MCF 10A (cell line): Measurements from ENCODE around the gene FNIP2. TPM values are rescaled to one million over a fixed set of nuclear protein-coding genes. Genes with fewer than 3 reads are reported as not detected.

Source experiments
- BruUV-seq: library from RNA; stranded (reverse); fragments of 400-500 nt; replicated peaks from 2 replicates; lab custom pipeline; 2021; lab: Mats Ljungman, UMichigan
- CTCF ChIA-PET: fragments of 300-600 bp; sonication (Branson Sonifier 250); formaldehyde crosslinking; extraction: SDS; loops from one replicate; lab custom pipeline; 2021; ENCODE audit warnings: antibody characterized with exemption, inconsistent platforms; lab: Yijun Ruan, JAX
- POLR2A ChIA-PET: fragments of 300-600, 350-650 bp; sonication (Branson Sonifier 250); formaldehyde crosslinking; extraction: SDS; loops from one replicate; lab custom pipeline; 2020; ENCODE audit warnings: antibody characterized with exemption, inconsistent platforms; lab: Yijun Ruan, JAX
- DNase-seq: peaks from one replicate; pipeline ENCODE4 v3.0.0-alpha.2; 2018; ENCODE audit not compliant: unreplicated experiment
- H3K27ac Mint-ChIP-seq: one replicate; pipeline ENCODE4 v1.8.0; 2022; ENCODE audit warnings: mild to moderate bottlenecking, low read depth, mixed read lengths; ENCODE audit not compliant: unreplicated experiment
- H3K27me3 Mint-ChIP-seq: one replicate; pipeline ENCODE4 v1.8.0; 2022; ENCODE audit warnings: mixed read lengths; ENCODE audit not compliant: insufficient read depth, unreplicated experiment
- H3K36me3 Mint-ChIP-seq: one replicate; pipeline ENCODE4 v1.8.0; 2022; ENCODE audit warnings: mild to moderate bottlenecking, moderate library complexity, mixed read lengths; ENCODE audit not compliant: insufficient read depth, unreplicated experiment
- H3K4me1 Mint-ChIP-seq: one replicate; pipeline ENCODE4 v1.8.0; 2022; ENCODE audit warnings: mixed read lengths; ENCODE audit not compliant: insufficient read depth, unreplicated experiment
- H3K4me3 Mint-ChIP-seq: one replicate; pipeline ENCODE4 v1.8.0; 2022; ENCODE audit warnings: mild to moderate bottlenecking, moderate library complexity, mixed read lengths; ENCODE audit not compliant: unreplicated experiment
- H3K9me3 Mint-ChIP-seq: one replicate; pipeline ENCODE4 v1.8.0; 2022; ENCODE audit warnings: mixed read lengths; ENCODE audit not compliant: unreplicated experiment
- CTCF ChIP-seq: fragments of 200-600 bp; IDR thresholded peaks from one replicate; pipeline ENCODE4 v1.8.0; 2022; ENCODE audit warnings: antibody characterized with exemption, mild to moderate bottlenecking; ENCODE audit not compliant: unreplicated experiment
- intact Hi-C: fragments of 100-400 bp; cut with micrococcal nuclease; formaldehyde crosslinking; loops from 2 replicates; pipeline ENCODE4 v1.14.1; 2022
- total RNA-seq: library from RNA; stranded (reverse); gene quantifications from 2 replicates; pipeline ENCODE4 v1.2.3, GENCODE V29; 2022

The FNIP2 gene
- total RNA-seq, 1 experiment from 2014 or later: 6.4 TPM

DNA sequence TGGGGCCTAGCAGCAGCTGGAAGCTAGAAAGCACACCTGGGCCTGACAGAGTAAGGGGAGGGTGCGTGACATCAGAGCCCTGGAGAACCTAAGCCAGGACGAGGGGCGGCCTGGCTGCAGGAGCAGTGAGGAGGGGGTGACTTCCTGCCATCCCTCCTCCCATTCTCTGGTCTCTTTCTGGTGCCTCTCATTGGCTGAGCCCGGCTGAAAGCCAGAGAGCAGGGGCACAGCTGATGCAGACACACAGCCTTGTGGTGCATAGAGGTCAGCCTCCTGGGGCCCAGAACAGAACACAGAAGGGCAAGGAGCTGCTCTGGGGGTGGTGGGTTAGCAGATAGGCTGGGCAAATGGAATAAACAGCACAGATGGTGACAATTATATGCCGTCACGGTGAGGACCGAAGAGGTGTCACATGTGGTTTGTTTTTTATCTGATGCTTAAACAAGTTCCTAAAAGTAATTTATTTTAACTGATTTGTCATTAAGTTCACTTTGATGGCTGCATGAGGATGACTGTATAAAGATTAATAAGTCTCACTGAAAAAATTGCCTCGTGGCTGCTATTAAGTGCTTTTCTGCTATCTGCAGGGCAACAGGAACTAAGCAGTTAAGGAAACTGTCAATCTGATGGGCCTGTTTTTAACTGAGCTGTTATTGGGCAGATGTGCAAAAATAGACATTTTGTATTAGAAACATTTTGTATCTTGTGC, 102.0 kb downstream of the FNIP2 start:
- POLR2A ChIA-PET: interaction anchor here (0.6 kb wide), 1 partner anchor 126 kb away, joined by 3 read pairs; no protein-coding TSS in a partner anchor

GRCh38 chr4:158871335-158871724, 102.5 kb downstream of the FNIP2 start:
- DNase-seq: no peak
- peaks cover 24% of the 10 kb centered on the region for H3K36me3 Mint-ChIP-seq
- peaks cover 10% of the 10 kb centered on the region for H3K4me1 Mint-ChIP-seq
- intact Hi-C loops: loop anchor here (5.0 kb wide), 2 partner anchors 231 to 306 kb away; partner anchors contain the start of gene RAPGEF2
- H3K27ac Mint-ChIP-seq: no peak overlapping the region
- no TSS peak for BruUV-seq
- POLR2A ChIA-PET: interaction anchor here (0.6 kb wide), 1 partner anchor 180 kb away, joined by 3 read pairs; no protein-coding TSS in a partner anchor
- H3K9me3 Mint-ChIP-seq: no peaks in the 10 kb centered on the region
- CTCF ChIA-PET: interaction anchor here (0.5 kb wide), 1 partner anchor 42 kb away, joined by 3 read pairs; no protein-coding TSS in a partner anchor
- no peaks in the 10 kb centered on the region for H3K27me3 Mint-ChIP-seq
- TF ChIP-seq CTCF: no peak
- H3K4me3 Mint-ChIP-seq: no peak overlapping the region

More for the DNA sequence above, 102.0 kb downstream of the FNIP2 start:
- H3K4me1 Mint-ChIP-seq: peaks cover 10% of the 10 kb centered on the region
- TF ChIP-seq CTCF: no peak
- intact Hi-C loops: loop anchor here (5.0 kb wide), 2 partner anchors 232 to 307 kb away; partner anchors contain the start of gene RAPGEF2
- no TSS peak for BruUV-seq
- peaks cover 24% of the 10 kb centered on the region for H3K36me3 Mint-ChIP-seq
- H3K27ac Mint-ChIP-seq: no peak overlapping the region
- DNase-seq: no peak
- H3K4me3 Mint-ChIP-seq: no peak overlapping the region
- CTCF ChIA-PET: interaction anchor here (0.7 kb wide), 1 partner anchor 202 kb away, joined by 4 read pairs; no protein-coding TSS in a partner anchor
- no peaks in the 10 kb centered on the region for H3K27me3 Mint-ChIP-seq
- H3K9me3 Mint-ChIP-seq: no peaks in the 10 kb centered on the region

- H3K27me3 Mint-ChIP-seq: no peaks in the 10 kb centered on the region
- H3K27ac Mint-ChIP-seq: peak overlapping the region; percentile 61
- CTCF ChIA-PET: interaction anchor here (0.6 to 1.8 kb wide), 5 partner anchors 15 to 330 kb away, joined by 3 to 6 read pairs (median 5); no protein-coding TSS in a partner anchor
- DNase-seq: peak; percentile 50
- POLR2A ChIA-PET: no interaction called here
- H3K9me3 Mint-ChIP-seq: no peaks in the 10 kb centered on the region
- H3K4me3 Mint-ChIP-seq: no peak overlapping the region
- TF ChIP-seq CTCF: no peak
- H3K36me3 Mint-ChIP-seq: peaks cover 4% of the 10 kb centered on the region
- peaks cover 10% of the 10 kb centered on the region for H3K4me1 Mint-ChIP-seq
- intact Hi-C loops: loop anchor here (5.0 kb wide), 2 partner anchors 228 to 303 kb away; partner anchors contain the start of gene RAPGEF2
- no TSS peak for BruUV-seq
These were observed 105.1 kb downstream of the FNIP2 start for GRCh38 chr4:158873795-158874401.

- peaks cover 4% of the 10 kb centered on the region for H3K36me3 Mint-ChIP-seq
- CTCF ChIA-PET: interaction anchor here (0.6 to 1.8 kb wide), 7 partner anchors 16 to 328 kb away, joined by 3 to 6 read pairs (median 3); no protein-coding TSS in a partner anchor
- H3K9me3 Mint-ChIP-seq: no peaks in the 10 kb centered on the region
- H3K27me3 Mint-ChIP-seq: no peaks in the 10 kb centered on the region
- POLR2A ChIA-PET: no interaction called here
- no peak overlapping the region for H3K27ac Mint-ChIP-seq
- BruUV-seq: no TSS peak
- H3K4me3 Mint-ChIP-seq: no peak overlapping the region
- peaks cover 10% of the 10 kb centered on the region for H3K4me1 Mint-ChIP-seq
- no peak for DNase-seq
- intact Hi-C loops: no loop called here
- TF ChIP-seq CTCF: no peak
These were observed 106.2 kb downstream of the FNIP2 start for GRCh38 chr4:158875026-158875425.
